CD14-positive monocyte (primary cell): Measurements from ENCODE around the gene IFT74. TPM values are rescaled to one million over a fixed set of nuclear protein-coding genes. Genes with fewer than 3 reads are reported as not detected.

Experiments
- DNase-seq, 3 donors: peaks; one replicate each; pipeline ENCODE4 v3.0.0-alpha.2; 2011 to 2022
- H2AFZ ChIP-seq: 2 replicates; pipeline ENCODE4 v1.6.0; 2012; ENCODE audit warnings: mild to moderate bottlenecking, low read depth, low read length, inconsistent platforms; ENCODE audit not compliant: insufficient read depth, poor library complexity, severe bottlenecking
- H3K27ac ChIP-seq, 2 donors: 1 replicate in 1 of 2; 2 replicates in 1 of 2; pipeline ENCODE4 v1.5.1; 2012 to 2013; ENCODE audit warnings: low read length in 2 of 2, control low read depth in 1 of 2, inconsistent platforms in 1 of 2, low read depth in 1 of 2, mild to moderate bottlenecking in 1 of 2
- H3K27me3 ChIP-seq, 2 donors: one replicate each; pipeline versions ENCODE4 v1.6.0 to v1.6.1; 2011 to 2013; ENCODE audit warnings: low read length in 2 of 2; ENCODE audit not compliant: control insufficient read depth in 2 of 2, insufficient read depth in 2 of 2
- H3K36me3 ChIP-seq, 2 donors: replicated peaks in 1 of 2; 1 replicate in 1 of 2; 2 replicates in 1 of 2; pipeline versions ENCODE4 v1.5.1 to v1.6.1; 2012 to 2013; ENCODE audit warnings: low read length in 2 of 2, control low read depth in 1 of 2, inconsistent platforms in 1 of 2, mild to moderate bottlenecking in 1 of 2; ENCODE audit not compliant: insufficient read depth in 2 of 2, control insufficient read depth in 1 of 2
- H3K4me1 ChIP-seq, 2 donors: 1 replicate in 1 of 2; 2 replicates in 1 of 2; pipeline versions ENCODE4 v1.5.1 to v1.6.1; 2012 to 2013; ENCODE audit warnings: low read length in 2 of 2, control low read depth in 1 of 2, inconsistent platforms in 1 of 2, mild to moderate bottlenecking in 1 of 2, moderate library complexity in 1 of 2; ENCODE audit not compliant: insufficient read depth in 2 of 2, control insufficient read depth in 1 of 2
- H3K4me2 ChIP-seq: replicated peaks from 2 replicates; pipeline ENCODE3; 2012; ENCODE audit warnings: low read length, moderate library complexity, mild to moderate bottlenecking; ENCODE audit not compliant: poor library complexity, severe bottlenecking; ENCODE audit errors: extremely low read depth
- H3K4me3 ChIP-seq, 3 experiments: fragments of 200-600 bp in 1 of 3; sonication (generic) in 1 of 3; replicated peaks in 1 of 3; 1 replicate in 2 of 3; 2 replicates in 1 of 3; pipeline ENCODE4 v1.5.1; 2011 to 2013; ENCODE audit warnings: low read length in 3 of 3, mild to moderate bottlenecking in 3 of 3, control low read depth in 2 of 3, low read depth in 2 of 3, inconsistent platforms in 1 of 3, moderate library complexity in 1 of 3
- H3K79me2 ChIP-seq: 2 replicates; pipeline ENCODE4 v1.6.0; 2012; ENCODE audit warnings: mild to moderate bottlenecking, control low read depth, inconsistent platforms, low read length, moderate library complexity; ENCODE audit not compliant: insufficient read depth
- H3K9ac ChIP-seq: 2 replicates; pipeline ENCODE4 v1.6.0; 2017; ENCODE audit warnings: low read length, mild to moderate bottlenecking; ENCODE audit not compliant: insufficient read depth, poor library complexity, severe bottlenecking
- H3K9me3 ChIP-seq, 2 donors: replicated peaks in 1 of 2; 1 replicate in 1 of 2; 2 replicates in 1 of 2; pipeline versions ENCODE4 v1.5.1 to v1.6.1; 2012 to 2013; ENCODE audit warnings: low read length in 2 of 2, control low read depth in 1 of 2; ENCODE audit not compliant: control insufficient read depth in 1 of 2, insufficient read depth in 1 of 2
- H4K20me1 ChIP-seq: 2 replicates; pipeline ENCODE4 v1.6.0; 2012; ENCODE audit warnings: mild to moderate bottlenecking, low read length, control low read depth, moderate library complexity; ENCODE audit not compliant: insufficient read depth
- H3K27ac Mint-ChIP-seq, 7 donors: one replicate each; pipeline ENCODE4 v1.8.0; 2020; ENCODE audit warnings: mild to moderate bottlenecking in 7 of 7, mixed read lengths in 7 of 7, moderate library complexity in 6 of 7, inconsistent platforms in 2 of 7
- H3K27me3 Mint-ChIP-seq, 3 donors: one replicate each; pipeline ENCODE4 v1.8.0; 2021 to 2022; ENCODE audit warnings: low read depth in 3 of 3, mild to moderate bottlenecking in 3 of 3, mixed read lengths in 3 of 3, moderate library complexity in 3 of 3, inconsistent platforms in 1 of 3
- H3K36me3 Mint-ChIP-seq, 2 donors: one replicate each; pipeline ENCODE4 v1.8.0; 2020; ENCODE audit warnings: mixed read lengths in 2 of 2, inconsistent platforms in 1 of 2, mild to moderate bottlenecking in 1 of 2
- H3K4me1 Mint-ChIP-seq: one replicate; pipeline ENCODE4 v1.8.0; 2020; ENCODE audit warnings: mild to moderate bottlenecking, mixed read lengths
- H3K4me3 Mint-ChIP-seq, 2 donors: one replicate each; pipeline ENCODE4 v1.8.0; 2020; ENCODE audit warnings: mild to moderate bottlenecking in 2 of 2, mixed read lengths in 2 of 2, moderate library complexity in 1 of 2
- H3K9me3 Mint-ChIP-seq, 7 donors: one replicate each; pipeline ENCODE4 v1.8.0; 2020 to 2022; ENCODE audit warnings: mixed read lengths in 7 of 7, mild to moderate bottlenecking in 6 of 7, moderate library complexity in 6 of 7, inconsistent platforms in 2 of 7
- WGBS: methylation state at CpG from one replicate; pipeline ENCODE4 v1.1.5; 2013; ENCODE audit warnings: missing lambda C conversion rate; ENCODE audit not compliant: insufficient coverage; 5-methylcytosine and 5-hydroxymethylcytosine counted together
- intact Hi-C, 2 donors: fragments of 100-400 bp; cut with micrococcal nuclease; formaldehyde crosslinking; loops; one replicate each; pipeline versions ENCODE4 v1.15.0 to v1.15.1; 2023
- polyA plus RNA-seq, 3 donors: library from polyadenylated mRNA; depleted of rRNA in 1 of 3; unstranded in 2 of 3; stranded (reverse) in 1 of 3; fragments of 300-500 nt in 2 of 3; fragments of >200 nt in 1 of 3; fragmentation: Illumina TruSeq in 2 of 3; gene quantifications; 1 replicate in 2 of 3; 2 replicates in 1 of 3; pipeline ENCODE4 v1.2.3, GENCODE V29; 2012 to 2021
- TF ChIP-seq, protein P1 (sequence below): fragments of 200-600 bp; IDR thresholded peaks from one replicate; pipeline ENCODE4 v1.8.0; 2022; ENCODE audit warnings: antibody characterized with exemption, mild to moderate bottlenecking

The IFT74 gene
- polyA plus RNA-seq, 3 donors: 2.6 to 6.0 (median 3.7) TPM

DNA sequence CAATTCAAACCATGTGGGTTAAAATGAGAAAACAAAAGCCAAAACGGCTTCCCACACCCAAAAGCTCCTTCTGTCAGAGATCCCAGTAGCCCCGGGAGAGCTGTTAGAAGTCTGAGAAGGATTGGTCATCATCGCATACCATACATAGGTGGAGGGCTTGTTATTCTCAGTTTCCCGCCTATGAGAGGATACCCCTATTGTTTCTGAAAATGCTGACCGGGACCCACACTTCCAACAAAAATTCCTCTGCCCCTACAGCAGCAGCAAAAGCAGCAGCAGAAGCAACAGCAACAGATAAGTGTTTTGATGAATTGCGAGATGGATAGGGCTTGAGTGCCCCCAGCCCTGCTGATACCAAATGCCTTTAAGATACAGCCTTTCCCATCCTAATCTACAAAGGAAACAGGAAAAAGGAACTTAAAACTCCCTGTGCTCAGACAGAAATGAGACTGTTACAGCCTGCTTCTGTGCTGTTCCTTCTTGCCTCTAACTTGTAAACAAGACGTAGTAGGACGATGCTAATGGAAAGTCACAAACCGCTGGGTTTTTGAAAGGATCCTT lies 152.8 kb downstream of the IFT74 start, which contains the start of gene TEK:
TEK (plus strand) TSS at position 245 of the 561 bp plus-strand sequence. CDS start 366 bp downstream, outside the sequence.
- Histone ChIP-seq H3K4me1 (no peaks in the 10 kb centered on the region), H3K36me3 (no peaks in the 10 kb centered on the region), H3K9ac (no peak within 1 kb of the TSS), H3K4me2 (no peak within 1 kb of the TSS), H3K9me3 (no peaks in the 10 kb centered on the region), H3K27ac (no peak within 1 kb of the TSS), H4K20me1 (no peaks in the 10 kb centered on the region), H3K4me3 (no peak within 1 kb of the TSS), H3K79me2 (no peaks in the 10 kb centered on the region), H2AFZ (no peak within 1 kb of the TSS), H3K27me3 (no peaks in the 10 kb centered on the region)
- peaks cover 0 to 4% (median 0%) of the 10 kb centered on the region in 7 donors for H3K9me3 Mint-ChIP-seq
- no peak within 1 kb of the TSS for H3K27ac Mint-ChIP-seq
- no peaks in the 10 kb centered on the region for H3K27me3 Mint-ChIP-seq
- peaks cover 1% of the 10 kb centered on the region for H3K4me1 Mint-ChIP-seq
- no peak for DNase-seq
- WGBS: 9% methylated on average over 3 of the region's 9 CpGs
- intact Hi-C loops: no loop called here
- TF ChIP-seq, protein P1, sequence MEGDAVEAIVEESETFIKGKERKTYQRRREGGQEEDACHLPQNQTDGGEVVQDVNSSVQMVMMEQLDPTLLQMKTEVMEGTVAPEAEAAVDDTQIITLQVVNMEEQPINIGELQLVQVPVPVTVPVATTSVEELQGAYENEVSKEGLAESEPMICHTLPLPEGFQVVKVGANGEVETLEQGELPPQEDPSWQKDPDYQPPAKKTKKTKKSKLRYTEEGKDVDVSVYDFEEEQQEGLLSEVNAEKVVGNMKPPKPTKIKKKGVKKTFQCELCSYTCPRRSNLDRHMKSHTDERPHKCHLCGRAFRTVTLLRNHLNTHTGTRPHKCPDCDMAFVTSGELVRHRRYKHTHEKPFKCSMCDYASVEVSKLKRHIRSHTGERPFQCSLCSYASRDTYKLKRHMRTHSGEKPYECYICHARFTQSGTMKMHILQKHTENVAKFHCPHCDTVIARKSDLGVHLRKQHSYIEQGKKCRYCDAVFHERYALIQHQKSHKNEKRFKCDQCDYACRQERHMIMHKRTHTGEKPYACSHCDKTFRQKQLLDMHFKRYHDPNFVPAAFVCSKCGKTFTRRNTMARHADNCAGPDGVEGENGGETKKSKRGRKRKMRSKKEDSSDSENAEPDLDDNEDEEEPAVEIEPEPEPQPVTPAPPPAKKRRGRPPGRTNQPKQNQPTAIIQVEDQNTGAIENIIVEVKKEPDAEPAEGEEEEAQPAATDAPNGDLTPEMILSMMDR: no peak
- no peak within 1 kb of the TSS for H3K4me3 Mint-ChIP-seq
- H3K36me3 Mint-ChIP-seq: no peaks in the 10 kb centered on the region

DNA sequence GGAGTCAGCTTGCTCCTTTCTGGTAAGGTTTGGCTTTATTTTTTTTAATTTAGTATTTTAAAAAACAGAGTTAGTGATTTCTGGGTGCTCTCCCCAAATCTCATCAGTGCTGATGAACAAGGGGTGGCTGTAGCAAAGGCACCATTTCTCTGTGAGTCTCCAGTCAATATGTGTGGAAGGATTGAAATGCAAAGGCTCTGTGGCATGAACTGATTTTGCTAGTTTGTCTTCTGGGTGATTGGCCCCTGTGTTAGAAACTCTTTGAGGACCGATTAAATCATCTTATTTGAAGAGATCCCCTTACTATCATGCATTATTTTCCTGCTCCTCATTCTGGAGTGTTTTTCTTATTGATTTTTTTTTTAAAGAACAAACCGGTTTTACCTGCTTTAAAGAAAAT lies 153.4 kb downstream of the IFT74 start:
- H3K27me3 ChIP-seq: no peaks in the 10 kb centered on the region
- no peak overlapping the region for H2AFZ ChIP-seq
- no peaks in the 10 kb centered on the region for H4K20me1 ChIP-seq
- H3K4me3 Mint-ChIP-seq: no peak overlapping the region
- H3K4me1 ChIP-seq: no peaks in the 10 kb centered on the region
- no peak overlapping the region for H3K4me2 ChIP-seq
- no peak for DNase-seq
- H3K9me3 ChIP-seq: no peaks in the 10 kb centered on the region
- H3K4me3 ChIP-seq: no peak overlapping the region
- no peak overlapping the region for H3K27ac Mint-ChIP-seq
- intact Hi-C loops: no loop called here
- no CpG with 5 or more reads among the region's 2 CpGs for WGBS
- peaks cover 0 to 4% (median 0%) of the 10 kb centered on the region in 7 donors for H3K9me3 Mint-ChIP-seq
- H3K36me3 Mint-ChIP-seq: no peaks in the 10 kb centered on the region
- peaks cover 1% of the 10 kb centered on the region for H3K4me1 Mint-ChIP-seq
- H3K36me3 ChIP-seq: no peaks in the 10 kb centered on the region
- H3K27me3 Mint-ChIP-seq: no peaks in the 10 kb centered on the region
- TF ChIP-seq, protein P1: no peak
- no peaks in the 10 kb centered on the region for H3K79me2 ChIP-seq
- H3K9ac ChIP-seq: no peak overlapping the region
- H3K27ac ChIP-seq: no peak overlapping the region
